Aortic smooth muscle cell (primary cell): ENCODE measurements around the gene TPCN1. TPM values are rescaled to one million over a fixed set of nuclear protein-coding genes. Genes with fewer than 3 reads are reported as not detected.

ENCODE experiments used
- total RNA-seq: library from RNA; depleted of rRNA; stranded (reverse); fragments of >200 nt; gene quantifications from 2 replicates; pipeline ENCODE4 v1.2.3, GENCODE V29; 2014

The TPCN1 gene
- total RNA-seq = 20.9 and 31.3 TPM in 2 replicates

GRCh38 chr12:113221181-113221996 is at the start of gene TPCN1:
Gene TPCN1 (plus strand): TSS chr12:113221464. CDS start chr12:113226853, 5,389 bp downstream.

GRCh38 chr12:113185180-113186032 is 35.9 kb upstream of the TPCN1 start, which contains the start of the genes DDX54 and RITA1:
Gene DDX54 (minus strand): TSS chr12:113185478. CDS start chr12:113185451, 27 bp downstream.
Gene RITA1 (plus strand): TSS chr12:113185721. CDS start chr12:113186747, 1,026 bp downstream.

GRCh38 chr12:113334786-113335539 is 113.7 kb downstream of the TPCN1 start, which contains the start of gene SLC8B1:
Gene SLC8B1 (minus strand): TSS chr12:113335109. CDS start chr12:113332878, 2,231 bp downstream.

Other genes with a start within 250 kb of the TPCN1 start
- 11.3 and 12.3 TPM in 2 replicates for gene OAS2, start 242.9 kb upstream of the TPCN1 start, total RNA-seq
- not detected in 2 replicates for gene DTX1, start 164.7 kb upstream of the TPCN1 start, total RNA-seq
- gene RASAL1, start 85.7 kb upstream of the TPCN1 start, total RNA-seq = not detected in 2 replicates
- not detected in 2 replicates for gene CFAP73, start 71.7 kb upstream of the TPCN1 start, total RNA-seq
- gene DDX54, start 36.0 kb upstream of the TPCN1 start, total RNA-seq = 25.9 and 34.0 TPM in 2 replicates
- 11.1 and 12.6 TPM in 2 replicates for gene RITA1, start 35.7 kb upstream of the TPCN1 start, total RNA-seq
- gene SLC8B1, start 113.6 kb downstream of the TPCN1 start, total RNA-seq = 7.3 and 10.4 TPM in 2 replicates
- 31.6 and 46.9 TPM in 2 replicates for gene PLBD2, start 137.1 kb downstream of the TPCN1 start, total RNA-seq
- 0.13 TPM in 1 of 2 replicates, not detected in the other for gene SDS, start 182.4 kb downstream of the TPCN1 start, total RNA-seq
- 17.0 and 23.6 TPM in 2 replicates for gene SDSL, start 200.9 kb downstream of the TPCN1 start, total RNA-seq